ENCODE data around the gene ZNF76.
A peak's percentile ranks its signal among the peaks of the same experiment; 100 is the strongest.

The ZNF76 gene

DNA sequence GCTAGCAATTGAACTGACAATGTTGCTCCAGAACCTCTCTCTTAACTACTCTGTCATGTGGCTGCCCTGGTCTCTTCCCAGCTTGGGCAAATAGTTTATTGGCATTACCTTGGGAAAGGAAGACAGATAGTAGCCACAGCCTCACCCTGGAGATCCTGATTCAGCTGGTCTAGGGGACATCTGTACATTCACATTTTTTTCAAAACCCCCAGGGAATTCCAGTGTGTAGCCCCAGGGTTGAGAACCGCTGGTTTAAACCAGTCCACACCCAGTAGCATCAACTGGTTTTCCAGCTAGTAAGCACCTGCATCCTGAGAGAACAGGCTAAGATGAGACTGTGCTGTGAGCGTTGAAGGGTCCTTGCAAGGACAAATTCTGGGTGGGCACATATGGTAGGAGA lies 36.1 kb upstream of the ZNF76 start:
- H3K4me1 ChIP-seq, result peaks cover 2% of the 10 kb centered on the region; the same call in 1 of the 2 replicates
- no peaks in the 10 kb centered on the region for H3K9me3 ChIP-seq
- peak; percentile 24 for DNase-seq
- no peaks in the 10 kb centered on the region for H3K36me3 ChIP-seq
- TF ChIP-seq, protein P1, sequence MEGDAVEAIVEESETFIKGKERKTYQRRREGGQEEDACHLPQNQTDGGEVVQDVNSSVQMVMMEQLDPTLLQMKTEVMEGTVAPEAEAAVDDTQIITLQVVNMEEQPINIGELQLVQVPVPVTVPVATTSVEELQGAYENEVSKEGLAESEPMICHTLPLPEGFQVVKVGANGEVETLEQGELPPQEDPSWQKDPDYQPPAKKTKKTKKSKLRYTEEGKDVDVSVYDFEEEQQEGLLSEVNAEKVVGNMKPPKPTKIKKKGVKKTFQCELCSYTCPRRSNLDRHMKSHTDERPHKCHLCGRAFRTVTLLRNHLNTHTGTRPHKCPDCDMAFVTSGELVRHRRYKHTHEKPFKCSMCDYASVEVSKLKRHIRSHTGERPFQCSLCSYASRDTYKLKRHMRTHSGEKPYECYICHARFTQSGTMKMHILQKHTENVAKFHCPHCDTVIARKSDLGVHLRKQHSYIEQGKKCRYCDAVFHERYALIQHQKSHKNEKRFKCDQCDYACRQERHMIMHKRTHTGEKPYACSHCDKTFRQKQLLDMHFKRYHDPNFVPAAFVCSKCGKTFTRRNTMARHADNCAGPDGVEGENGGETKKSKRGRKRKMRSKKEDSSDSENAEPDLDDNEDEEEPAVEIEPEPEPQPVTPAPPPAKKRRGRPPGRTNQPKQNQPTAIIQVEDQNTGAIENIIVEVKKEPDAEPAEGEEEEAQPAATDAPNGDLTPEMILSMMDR (IDR thresholded peaks at IDR 0.05; ENCODE audit: low read depth, low read length), result no peak
- no peaks in the 10 kb centered on the region for H3K27me3 ChIP-seq
- H3K4me3 ChIP-seq (ENCODE audit: low read depth, low read length), result no peak overlapping the region

DNA sequence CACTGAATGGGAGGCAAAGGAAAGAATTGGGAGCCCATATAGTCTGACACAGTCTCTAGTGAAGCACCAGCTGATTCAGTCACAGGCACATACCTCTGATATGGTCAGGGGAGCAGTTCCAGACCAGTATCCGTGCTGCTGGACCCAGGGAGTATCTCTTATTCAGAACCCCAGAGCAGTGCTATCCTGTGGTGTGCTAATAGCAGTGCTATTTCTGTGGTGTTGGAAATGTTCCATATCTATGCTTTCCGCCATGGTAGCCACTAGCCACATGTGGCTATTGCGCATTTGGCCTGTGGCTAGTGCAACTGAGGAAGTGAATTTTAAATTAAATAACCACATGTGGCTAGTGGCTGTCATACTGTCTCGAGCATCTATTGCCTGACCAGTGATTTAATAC lies 34.8 kb upstream of the ZNF76 start:
- H3K4me1 ChIP-seq, result peaks cover 2% of the 10 kb centered on the region; the same call in 1 of the 2 replicates
- H3K36me3 ChIP-seq, result no peaks in the 10 kb centered on the region
- H3K9me3 ChIP-seq, result no peaks in the 10 kb centered on the region
- DNase-seq, result no peak
- H3K27me3 ChIP-seq, result no peaks in the 10 kb centered on the region
- no peak overlapping the region for H3K4me3 ChIP-seq (ENCODE audit: low read depth, low read length)
- TF ChIP-seq, protein P1 (IDR thresholded peaks at IDR 0.05; ENCODE audit: low read depth, low read length), result no peak

DNA sequence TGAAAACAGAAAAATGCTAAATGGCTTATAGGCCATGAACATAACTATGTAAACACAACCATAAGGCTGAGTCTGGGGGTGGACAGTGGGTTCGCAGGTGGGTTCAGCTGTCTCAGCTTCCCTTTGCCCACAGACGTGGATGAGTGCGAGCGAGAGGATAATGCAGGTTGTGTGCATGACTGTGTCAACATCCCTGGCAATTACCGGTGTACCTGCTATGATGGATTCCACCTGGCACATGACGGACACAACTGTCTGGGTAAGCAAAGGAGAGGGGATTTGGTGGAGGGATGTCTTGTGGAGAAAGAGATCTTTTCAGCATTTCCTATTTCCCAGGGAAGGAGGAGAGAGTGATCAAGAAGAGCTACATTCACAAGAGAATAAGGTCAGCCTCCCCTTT lies 31.1 kb upstream of the ZNF76 start:
- Histone ChIP-seq H3K4me3 (ENCODE audit: low read depth, low read length) (no peak overlapping the region), H3K9me3 (no peaks in the 10 kb centered on the region), H3K27me3 (no peaks in the 10 kb centered on the region), H3K4me1 (peaks cover 2% of the 10 kb centered on the region; the same call in 1 of the 2 replicates), H3K36me3 (no peaks in the 10 kb centered on the region)
- no peak for DNase-seq
- TF ChIP-seq, protein P1 (IDR thresholded peaks at IDR 0.05; ENCODE audit: low read depth, low read length), result no peak

DNA sequence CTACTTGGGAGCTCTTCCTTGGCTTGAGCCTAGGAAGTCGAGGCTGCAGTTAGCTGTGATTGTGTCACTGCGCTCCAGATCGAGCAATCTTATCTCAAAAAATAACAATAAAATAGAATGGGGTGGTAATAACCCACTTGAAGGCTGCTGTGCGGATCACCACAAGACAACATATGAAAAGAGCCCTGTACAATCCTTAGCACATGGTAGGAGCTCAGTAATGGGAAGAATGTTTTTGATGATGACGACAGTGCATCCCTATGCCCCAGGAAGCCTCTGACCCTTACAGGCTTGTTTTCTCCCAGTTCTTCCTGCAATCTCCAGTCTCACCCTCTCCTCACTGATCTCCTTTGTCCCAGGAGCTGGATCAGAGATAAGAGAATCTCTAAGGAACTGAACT lies 30.2 kb upstream of the ZNF76 start:
- H3K27me3 ChIP-seq, result no peaks in the 10 kb centered on the region
- no peak overlapping the region for H3K4me3 ChIP-seq (ENCODE audit: low read depth, low read length)
- TF ChIP-seq, protein P1 (IDR thresholded peaks at IDR 0.05; ENCODE audit: low read depth, low read length), result no peak

DNA sequence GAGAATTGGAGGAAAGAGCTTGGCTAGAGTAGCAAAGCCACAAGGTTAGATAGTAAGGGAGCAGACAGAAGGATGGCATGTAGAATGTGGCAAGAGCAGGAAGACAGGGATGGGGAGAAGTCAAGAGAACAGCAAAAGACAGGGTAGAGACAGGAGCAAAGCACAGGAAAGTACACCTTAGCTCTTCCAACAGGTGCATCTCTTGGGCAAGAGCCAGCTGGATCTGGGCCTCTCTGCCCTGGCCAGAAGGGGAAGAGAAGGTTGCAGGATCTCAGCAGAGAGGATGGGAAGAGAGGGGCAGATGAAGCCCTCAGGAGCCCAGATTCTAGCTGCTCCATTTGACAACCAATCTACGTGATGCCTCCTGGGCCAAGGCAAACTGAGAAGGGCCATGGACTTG lies 29.0 kb upstream of the ZNF76 start:
- DNase-seq, result no peak
- no peaks in the 10 kb centered on the region for H3K27me3 ChIP-seq

More for the DNA sequence above, 30.2 kb upstream of the ZNF76 start:
- Histone ChIP-seq H3K9me3 (no peaks in the 10 kb centered on the region), H3K4me1 (peaks cover 2% of the 10 kb centered on the region; the same call in 1 of the 2 replicates), H3K36me3 (no peaks in the 10 kb centered on the region)
- DNase-seq, result no peak

DNA sequence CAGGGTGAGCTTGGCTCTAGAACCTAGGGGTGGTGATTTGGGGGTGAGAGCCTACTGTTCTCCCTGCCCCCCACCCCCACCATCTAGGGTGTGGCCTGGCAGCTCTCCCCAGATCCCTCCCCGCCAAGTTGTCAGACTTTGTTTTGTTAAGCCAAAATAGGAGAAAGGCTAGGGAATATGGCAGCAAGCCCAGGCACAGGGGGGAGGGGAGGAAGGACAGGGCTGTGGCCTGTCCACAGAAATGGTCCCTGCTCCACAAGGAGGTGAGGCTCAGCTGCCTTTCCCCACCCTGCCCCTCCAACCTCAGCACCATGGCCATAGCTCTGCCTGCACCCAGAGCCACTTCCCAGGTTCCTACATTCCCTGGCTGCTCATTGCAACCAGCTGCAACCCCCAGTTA lies 28.6 kb upstream of the ZNF76 start:
- DNase-seq, result no peak
- no peaks in the 10 kb centered on the region for H3K9me3 ChIP-seq
- H3K36me3 ChIP-seq, result no peaks in the 10 kb centered on the region
- TF ChIP-seq, protein P1 (IDR thresholded peaks at IDR 0.05; ENCODE audit: low read depth, low read length), result no peak
- no peak overlapping the region for H3K4me3 ChIP-seq (ENCODE audit: low read depth, low read length)
- peaks cover 2% of the 10 kb centered on the region; the same call in 1 of the 2 replicates for H3K4me1 ChIP-seq
- no peaks in the 10 kb centered on the region for H3K27me3 ChIP-seq

More for the DNA sequence above, 29.0 kb upstream of the ZNF76 start:
- Histone ChIP-seq H3K4me1 (peaks cover 2% of the 10 kb centered on the region; the same call in 1 of the 2 replicates), H3K36me3 (no peaks in the 10 kb centered on the region), H3K4me3 (ENCODE audit: low read depth, low read length) (no peak overlapping the region), H3K9me3 (no peaks in the 10 kb centered on the region)
- TF ChIP-seq, protein P1 (IDR thresholded peaks at IDR 0.05; ENCODE audit: low read depth, low read length), result no peak
